Mesothelial cell of epicardium (in vitro differentiated cells): Measurements from ENCODE around the gene CLUH. TPM values are rescaled to one million over a fixed set of nuclear protein-coding genes. Genes with fewer than 3 reads are reported as not detected.
A peak's percentile ranks its signal among the peaks of the same experiment; 100 is the strongest.

Experiments used
- DNase-seq, 2 experiments: peaks; one replicate each; pipeline ENCODE4 v3.0.0; 2021; ENCODE audit warnings: low spot score in 2 of 2; ENCODE audit not compliant: unreplicated experiment in 2 of 2
- H3K27ac Mint-ChIP-seq: 2 replicates; pipeline ENCODE4 v1.8.0; 2021; ENCODE audit warnings: mixed read lengths
- H3K27me3 Mint-ChIP-seq: 2 replicates; pipeline ENCODE4 v1.8.0; 2021; ENCODE audit warnings: low read depth, mixed read lengths
- H3K36me3 Mint-ChIP-seq: 2 replicates; pipeline ENCODE4 v1.8.0; 2021; ENCODE audit warnings: mixed read lengths
- H3K4me1 Mint-ChIP-seq: 2 replicates; pipeline ENCODE4 v1.8.0; 2021; ENCODE audit warnings: mixed read lengths
- H3K4me3 Mint-ChIP-seq: 2 replicates; pipeline ENCODE4 v1.8.0; 2021; ENCODE audit warnings: mild to moderate bottlenecking, moderate library complexity, mixed read lengths
- H3K9me3 Mint-ChIP-seq: 2 replicates; pipeline ENCODE4 v1.8.0; 2021; ENCODE audit warnings: mixed read lengths
- CTCF ChIP-seq: fragments of 200-600 bp; sonication (generic); IDR thresholded peaks from one replicate; pipeline ENCODE4 v1.5.0; 2021; ENCODE audit warnings: antibody characterized with exemption; ENCODE audit not compliant: unreplicated experiment
- total RNA-seq: library from RNA; stranded (reverse); gene quantifications from 3 replicates; pipeline ENCODE4 v1.2.1, GENCODE V29; 2021

Gene CLUH
- total RNA-seq, 1 donor from 2014 or later, result 46.9 TPM

- DNase-seq, result no peak
- H3K4me1 Mint-ChIP-seq, result peaks cover 6% of the 10 kb centered on the region
- no peaks in the 10 kb centered on the region for H3K27me3 Mint-ChIP-seq
- H3K4me3 Mint-ChIP-seq, result no peak overlapping the region
- no peak for TF ChIP-seq CTCF
- peaks cover 6% of the 10 kb centered on the region for H3K36me3 Mint-ChIP-seq
- peak overlapping the region; percentile 37 for H3K27ac Mint-ChIP-seq
- no peaks in the 10 kb centered on the region for H3K9me3 Mint-ChIP-seq
These were observed 22.0 kb downstream of the CLUH start for GRCh38 chr17:2689411-2690164.

- Mint-ChIP-seq H3K4me3 (no peak overlapping the region), H3K27ac (peak overlapping the region; percentile 50), H3K4me1 (peaks cover 6% of the 10 kb centered on the region), H3K36me3 (peaks cover 3% of the 10 kb centered on the region), H3K9me3 (no peaks in the 10 kb centered on the region), H3K27me3 (no peaks in the 10 kb centered on the region)
- no peak for DNase-seq
- no peak for TF ChIP-seq CTCF
These were observed 22.9 kb downstream of the CLUH start for GRCh38 chr17:2688351-2689342.

GRCh38 chr17:2687074-2687418 lies 24.5 kb downstream of the CLUH start:
- no peak overlapping the region for H3K4me3 Mint-ChIP-seq
- peaks cover 18% of the 10 kb centered on the region for H3K4me1 Mint-ChIP-seq
- no peaks in the 10 kb centered on the region for H3K36me3 Mint-ChIP-seq
- no peak for DNase-seq
- TF ChIP-seq CTCF, result no peak
- H3K9me3 Mint-ChIP-seq, result no peaks in the 10 kb centered on the region
- no peaks in the 10 kb centered on the region for H3K27me3 Mint-ChIP-seq
- peak overlapping the region; percentile 67 for H3K27ac Mint-ChIP-seq

GRCh38 chr17:2685696-2686095 lies 25.9 kb downstream of the CLUH start:
- Mint-ChIP-seq H3K27ac (peak overlapping the region; percentile 34), H3K4me3 (no peak overlapping the region), H3K36me3 (peaks cover 10% of the 10 kb centered on the region), H3K4me1 (peaks cover 26% of the 10 kb centered on the region), H3K9me3 (no peaks in the 10 kb centered on the region), H3K27me3 (no peaks in the 10 kb centered on the region)
- no peak for TF ChIP-seq CTCF
- no peak for DNase-seq

- no peaks in the 10 kb centered on the region for H3K9me3 Mint-ChIP-seq
- TF ChIP-seq CTCF, result no peak
- H3K36me3 Mint-ChIP-seq, result peaks cover 18% of the 10 kb centered on the region
- peaks cover 26% of the 10 kb centered on the region for H3K4me1 Mint-ChIP-seq
- no peak overlapping the region for H3K27ac Mint-ChIP-seq
- H3K4me3 Mint-ChIP-seq, result no peak overlapping the region
- no peak for DNase-seq
- H3K27me3 Mint-ChIP-seq, result no peaks in the 10 kb centered on the region
These were observed 27.0 kb downstream of the CLUH start for GRCh38 chr17:2684549-2684948.
